GM18505 (cell line): ENCODE measurements around the gene MRPS2.

Experiments
- ATAC-seq: cut with Tn5 transposase; IDR thresholded peaks from one replicate; pipeline ENCODE4 v1.9.1; 2021; ENCODE audit not compliant: unreplicated experiment
- POLR2A ChIP-seq: IDR thresholded peaks from 4 replicates; pipeline ENCODE4 v1.6.1; 2011; ENCODE audit warnings: borderline replicate concordance; ENCODE audit not compliant: insufficient read depth, insufficient read length; ENCODE audit errors: extremely low read depth

MRPS2 gene

DNA sequence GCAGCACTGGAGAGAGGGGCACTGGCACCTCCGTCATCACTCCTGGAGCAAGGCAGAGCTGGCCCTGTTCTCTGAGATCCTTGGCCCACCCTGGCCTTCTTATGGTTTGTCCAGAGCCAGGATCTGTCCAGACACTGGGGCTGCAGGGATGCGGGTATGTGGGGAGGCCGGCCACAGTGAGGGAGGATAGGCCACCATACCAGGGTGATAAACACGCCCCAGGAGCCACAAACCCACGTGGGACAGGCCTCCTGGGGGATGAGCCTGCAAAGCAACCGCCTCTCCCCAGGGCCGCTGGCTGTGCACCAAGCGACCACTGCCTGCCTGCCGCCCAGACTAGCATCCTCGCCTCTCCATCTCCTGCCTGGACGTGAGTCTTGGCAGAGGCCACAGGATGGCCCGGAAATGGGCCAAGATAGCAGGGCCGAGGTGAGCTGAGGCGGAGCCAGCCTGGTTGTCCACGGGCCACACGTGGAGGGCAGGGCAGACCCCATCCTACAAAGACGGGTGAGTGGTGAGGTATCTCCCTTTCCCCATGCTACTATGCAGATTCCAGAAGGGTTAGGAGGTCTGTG is 49.9 kb downstream of the MRPS2 start:
- no peak for TF ChIP-seq POLR2A
- no peak for ATAC-seq

- no peak for ATAC-seq
- TF ChIP-seq POLR2A = no peak
Measured at GRCh38 chr9:135551031-135551430, 50.5 kb downstream of the MRPS2 start.

DNA sequence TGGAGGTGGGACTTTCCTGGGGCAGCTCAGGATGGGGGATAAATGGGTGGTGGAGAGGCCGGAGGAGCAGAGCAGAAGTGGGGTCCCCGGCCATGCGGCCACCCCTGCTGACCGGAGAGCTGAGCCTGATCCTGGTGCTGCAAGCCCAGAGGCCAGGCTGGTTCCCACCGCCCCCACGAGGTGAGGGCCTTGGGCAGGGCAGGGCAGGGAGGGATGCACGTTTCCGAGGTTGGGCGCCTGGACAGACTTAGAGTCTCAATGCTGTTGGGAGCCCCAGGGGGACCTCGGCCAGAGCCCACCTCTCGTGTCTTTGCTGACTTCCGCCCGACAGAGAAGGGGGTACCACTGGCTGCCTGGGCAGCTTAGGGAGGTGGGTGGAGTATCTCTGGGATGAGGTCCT is 51.0 kb downstream of the MRPS2 start:
- no peak for TF ChIP-seq POLR2A
- no peak for ATAC-seq

DNA sequence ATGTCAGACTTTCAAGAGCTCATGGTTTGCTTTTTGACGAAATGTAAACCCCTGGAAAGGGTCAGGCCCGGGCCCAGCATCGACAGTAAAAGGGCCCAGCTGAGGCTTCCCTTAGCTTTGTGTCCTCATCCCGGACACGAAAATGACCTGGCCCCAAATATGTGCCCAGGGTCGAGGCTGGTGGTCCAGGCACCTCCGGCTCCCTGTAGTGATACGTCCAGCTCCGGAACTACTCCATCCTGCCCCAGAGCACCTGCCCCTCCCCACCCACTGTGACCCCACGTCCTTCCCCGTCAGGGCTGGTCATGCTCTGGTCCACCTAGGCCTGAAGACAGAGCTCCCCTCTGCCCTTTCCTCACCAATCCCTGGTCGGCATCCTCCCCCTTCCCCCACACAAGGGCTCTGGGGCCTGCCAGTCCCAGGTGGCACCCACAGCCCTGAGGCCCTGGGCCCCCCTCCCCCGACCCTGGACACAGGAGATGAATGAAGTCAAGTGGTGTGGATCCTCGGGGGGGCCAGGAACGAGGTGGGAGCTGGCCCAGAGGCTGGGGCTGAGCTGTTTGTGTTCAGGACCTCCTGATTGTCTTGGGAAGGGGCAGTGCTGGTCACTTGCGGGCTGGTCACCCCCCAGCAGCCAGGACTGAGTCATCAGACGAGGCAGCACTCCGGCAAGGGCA is 51.7 kb downstream of the MRPS2 start:
- ATAC-seq = no peak
- TF ChIP-seq POLR2A = no peak

DNA sequence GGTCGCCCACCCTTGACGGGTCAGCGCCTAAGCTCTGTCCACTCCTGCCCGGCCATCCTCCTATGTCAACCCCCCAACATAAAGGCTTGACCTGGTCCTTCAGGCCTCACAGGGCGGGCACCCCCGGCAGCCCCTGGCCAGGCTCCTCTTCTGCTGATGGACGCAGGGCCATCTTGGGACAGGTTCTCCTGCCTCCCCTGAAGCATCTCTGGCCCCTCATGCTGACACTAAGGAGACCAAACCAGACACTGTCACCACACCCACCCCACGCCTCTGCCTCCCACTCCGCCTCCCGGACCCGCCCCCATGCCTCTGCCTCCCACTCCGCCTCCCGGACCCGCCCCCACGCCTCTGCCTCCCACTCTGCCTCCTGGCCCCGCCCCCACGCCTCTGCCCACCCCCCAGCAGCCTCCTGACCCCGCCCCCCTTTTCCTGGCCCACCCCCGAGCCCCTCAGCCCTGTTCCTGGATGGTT is 52.3 kb downstream of the MRPS2 start:
- ATAC-seq = no peak
- no peak for TF ChIP-seq POLR2A
